Astrocyte of the hippocampus (primary cell): ENCODE measurements around the gene APLF.
"Not testable (repeated sequence)": the region's sequence is repeated elsewhere in the genome, so short reads cannot be mapped to it uniquely, and the experiment has no call there.

ENCODE experiments used
- DNase-seq: peaks from one replicate; pipeline ENCODE4 v3.0.0; 2011; ENCODE audit warnings: low read depth, low spot score

APLF gene

DNA sequence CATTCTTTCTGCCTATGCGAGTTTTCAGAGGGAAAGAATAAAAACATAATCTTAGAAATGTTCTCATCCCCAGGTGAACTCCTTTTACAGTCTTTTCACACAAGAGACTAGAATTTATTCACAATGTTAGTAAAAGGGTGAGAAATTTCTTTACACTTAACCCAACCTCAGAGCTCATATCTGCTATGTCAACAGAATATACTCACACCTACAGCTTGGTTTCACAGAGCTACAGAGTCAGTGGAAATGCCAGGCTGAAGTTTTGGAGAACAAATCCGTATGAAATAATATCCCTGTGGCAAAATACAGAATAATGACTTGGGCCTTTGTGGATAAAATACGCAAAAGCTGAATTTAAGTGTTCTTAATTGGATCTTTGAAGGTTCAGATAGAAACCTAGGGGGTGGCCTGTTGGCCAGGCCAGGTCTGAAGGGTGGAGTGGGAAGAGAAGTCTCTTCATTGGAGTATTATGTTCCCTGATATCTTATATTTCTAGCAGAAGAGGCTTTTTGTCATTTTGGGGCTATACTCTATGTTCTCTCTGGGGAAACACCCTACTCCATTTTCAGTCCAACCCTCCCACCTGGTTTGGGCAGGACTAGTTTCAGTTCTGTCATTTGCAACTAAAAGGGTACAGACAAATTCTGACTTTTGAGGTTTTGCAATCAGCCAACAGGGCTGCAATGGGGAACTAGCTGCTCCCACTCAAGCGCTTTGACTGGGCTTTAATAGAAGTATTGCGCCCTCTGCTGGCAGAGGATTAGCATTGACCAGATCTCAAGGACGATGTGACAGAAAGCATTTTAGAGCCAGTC is 26.0 kb upstream of the APLF start:
- DNase-seq, result peak; percentile 90

DNA sequence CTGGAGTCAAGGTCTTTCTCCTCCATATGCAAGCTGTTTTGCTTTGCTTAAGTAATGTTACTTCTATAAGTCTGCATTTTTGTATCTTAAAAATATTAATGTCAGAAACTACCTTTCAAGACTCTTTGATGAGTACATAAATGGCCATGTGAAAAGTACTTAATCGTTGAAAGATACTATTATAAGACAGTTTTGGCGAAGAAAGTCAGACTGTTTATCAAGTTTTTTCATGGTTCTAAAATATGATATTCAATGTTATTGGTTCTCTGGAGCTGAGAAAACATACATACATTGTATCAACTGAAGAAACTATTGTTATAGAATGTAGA is 25.4 kb upstream of the APLF start:
- no peak for DNase-seq

- DNase-seq, result not testable (repeated sequence)
These were observed 21.0 kb upstream of the APLF start for GRCh38 chr2:68446425-68446824.

- DNase-seq, result no peak
These were observed 20.3 kb upstream of the APLF start for GRCh38 chr2:68447118-68447517.

- no peak for DNase-seq
These were observed 18.4 kb upstream of the APLF start for GRCh38 chr2:68448671-68449653.

GRCh38 chr2:68452158-68452900 is 15.1 kb upstream of the APLF start:
- no peak for DNase-seq

DNA sequence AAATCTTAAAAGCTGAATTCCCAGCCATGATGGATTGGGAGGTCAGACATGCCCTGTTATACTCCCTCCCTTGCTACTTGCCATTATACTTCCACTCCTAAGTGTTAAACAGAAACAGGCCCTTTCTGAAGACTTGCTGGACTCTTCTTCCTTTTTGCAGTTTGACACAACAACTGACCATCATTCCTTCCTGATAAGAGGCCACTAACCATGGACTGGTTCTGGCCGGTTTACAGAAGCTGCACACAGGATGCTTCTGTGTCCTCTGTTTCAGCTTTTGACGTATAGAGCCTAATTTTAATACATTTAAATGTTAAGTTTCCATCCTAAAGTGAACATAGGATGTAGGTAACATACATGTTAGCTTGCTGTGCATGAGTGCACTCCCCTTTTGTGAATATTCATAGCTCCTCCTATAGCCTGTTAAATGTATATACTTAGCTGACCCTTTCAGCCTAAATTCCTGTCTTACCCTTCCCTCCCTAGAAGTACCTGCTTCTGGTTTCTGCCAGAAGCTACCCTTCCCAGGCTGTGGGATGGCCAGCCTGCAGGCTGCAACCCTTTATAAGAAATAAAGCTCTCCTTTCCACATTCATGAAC is 13.5 kb upstream of the APLF start:
- DNase-seq, result no peak

GRCh38 chr2:68454719-68455118 is 12.7 kb upstream of the APLF start:
- no peak for DNase-seq

GRCh38 chr2:68456198-68456597 is 11.2 kb upstream of the APLF start:
- DNase-seq, result no peak

DNA sequence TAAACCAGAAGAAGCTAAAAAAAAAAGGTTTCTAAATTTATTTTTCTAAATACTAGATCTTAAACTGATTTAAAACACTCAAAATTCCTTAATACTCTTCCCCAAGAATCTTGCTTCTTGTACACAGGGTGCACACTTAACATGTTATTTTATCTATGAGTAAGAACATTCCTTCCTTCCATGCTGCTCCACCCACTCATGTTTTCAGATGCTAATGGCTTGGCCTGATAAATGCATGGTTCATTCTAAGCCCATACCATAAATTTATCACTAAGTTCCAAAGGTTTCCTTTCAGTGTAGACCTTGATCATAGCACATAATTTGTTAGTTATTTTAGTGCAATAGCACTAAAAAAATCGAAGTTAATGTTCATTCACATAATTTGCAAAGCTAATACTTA is 8.4 kb upstream of the APLF start:
- DNase-seq, result peak; percentile 36

DNA sequence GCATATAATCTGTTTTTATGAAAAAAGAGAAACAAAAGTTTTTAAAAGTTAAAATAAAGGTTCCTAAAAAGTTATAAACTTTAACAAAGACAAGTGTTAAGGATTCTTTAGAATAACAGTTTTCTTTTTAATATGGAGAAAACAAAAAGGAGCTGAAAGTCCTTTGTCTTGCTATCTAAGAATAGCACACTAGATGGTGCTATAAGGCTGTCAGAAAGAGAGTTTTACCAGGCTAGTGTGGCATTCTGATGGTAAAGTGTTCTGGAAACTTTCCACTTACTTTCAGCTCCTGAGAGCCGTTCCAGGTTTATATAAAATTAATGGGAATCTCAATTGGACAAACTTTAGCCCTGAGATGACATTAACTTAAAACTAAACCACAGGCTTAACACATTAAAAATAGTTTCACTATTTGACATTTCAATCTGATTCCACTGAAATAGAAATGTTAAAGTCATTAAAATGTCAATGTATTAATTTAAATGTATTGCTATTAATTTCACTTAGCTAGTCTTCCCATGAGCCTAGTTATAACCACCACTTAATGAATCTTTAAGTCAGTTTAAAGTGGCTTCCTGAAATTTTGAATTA is 4.0 kb upstream of the APLF start:
- DNase-seq, result peak; percentile 75

DNA sequence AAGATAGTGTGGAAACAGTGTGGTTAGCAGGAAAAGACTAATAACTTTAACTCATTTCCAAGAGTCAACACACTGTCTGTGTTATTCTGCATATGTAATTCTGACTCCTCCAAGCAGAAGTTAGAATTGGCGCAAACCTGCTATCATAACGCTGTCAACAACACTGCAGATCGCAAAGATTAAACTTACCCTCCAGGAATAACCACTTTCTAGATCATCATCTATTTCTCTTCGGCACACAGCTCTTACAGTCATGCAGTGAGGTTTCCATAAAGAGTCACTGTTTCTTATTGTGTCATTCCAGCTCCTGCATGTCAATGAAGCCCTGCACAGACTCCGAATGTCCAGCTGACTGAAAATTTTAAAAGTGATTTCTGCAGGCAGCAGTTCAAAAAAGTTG is 2.7 kb upstream of the APLF start:
- DNase-seq, result no peak

- no peak for DNase-seq
These were observed 2.1 kb upstream of the APLF start for GRCh38 chr2:68465081-68465916.

GRCh38 chr2:68466361-68466777 is 1.0 kb upstream of the APLF start:
- peak; percentile 78 for DNase-seq

DNA sequence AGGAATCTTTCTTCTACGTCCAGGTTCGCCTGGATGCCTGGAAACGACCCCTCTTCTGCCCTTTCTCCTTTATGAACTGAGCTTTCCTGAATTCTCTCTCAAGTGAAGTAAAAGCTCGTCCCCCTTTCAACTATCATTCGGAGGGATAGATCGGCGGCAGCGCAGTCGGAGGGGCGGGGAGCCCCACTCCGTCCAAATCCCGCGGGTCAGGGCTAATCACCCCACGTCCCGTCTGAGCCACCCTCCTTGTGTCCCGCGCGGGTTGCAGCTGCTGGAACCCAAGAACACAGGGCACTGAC is 658 bp upstream of the APLF start:
- DNase-seq, result no peak

- no peak for DNase-seq
These were observed 1.4 kb downstream of the APLF start for GRCh38 chr2:68468801-68469200.

GRCh38 chr2:68469935-68470334 is 2.5 kb downstream of the APLF start:
- no peak for DNase-seq

DNA sequence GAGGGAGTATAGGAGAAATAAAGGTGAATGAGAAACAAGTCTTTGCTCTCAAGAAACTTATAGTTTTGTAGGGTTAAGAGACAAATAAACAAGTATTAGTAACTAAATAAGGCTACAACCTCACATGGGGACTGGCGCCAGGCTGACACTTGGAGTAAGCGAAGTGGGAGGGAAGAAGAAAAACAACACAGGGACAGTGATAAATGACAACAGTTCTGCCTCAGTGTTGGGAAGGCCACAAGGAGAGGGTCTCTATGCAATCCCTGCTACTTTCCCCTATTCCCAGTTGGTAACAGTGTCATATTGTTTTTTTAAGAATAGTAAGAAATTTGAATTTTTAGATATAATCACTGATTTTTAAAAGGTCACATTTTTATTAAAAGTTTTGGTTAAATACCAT is 4.0 kb downstream of the APLF start:
- DNase-seq, result no peak

GRCh38 chr2:68472796-68473414 is 5.5 kb downstream of the APLF start:
- DNase-seq, result no peak

GRCh38 chr2:68475110-68475509 is 7.7 kb downstream of the APLF start:
- DNase-seq, result no peak
